GM18505 (cell line): Measurements from ENCODE around the gene UBE2D3.
A peak's percentile ranks its signal among the peaks of the same experiment; 100 is the strongest.
"Not testable (repeated sequence)": the region's sequence is repeated elsewhere in the genome, so short reads cannot be mapped to it uniquely, and the experiment has no call there.

Source experiments
- ATAC-seq: cut with Tn5 transposase; IDR thresholded peaks from one replicate; pipeline ENCODE4 v1.9.1; 2021; ENCODE audit not compliant: unreplicated experiment
- POLR2A ChIP-seq: IDR thresholded peaks from 4 replicates; pipeline ENCODE4 v1.6.1; 2011; ENCODE audit warnings: borderline replicate concordance; ENCODE audit not compliant: insufficient read depth, insufficient read length; ENCODE audit errors: extremely low read depth

UBE2D3 gene

GRCh38 chr4:102824398-102824797 is 3.0 kb downstream of the UBE2D3 start:
- no peak for ATAC-seq
- no peak for TF ChIP-seq POLR2A

- TF ChIP-seq POLR2A: peak; percentile 11
- ATAC-seq: no peak
Measured at GRCh38 chr4:102823897-102824296, 3.5 kb downstream of the UBE2D3 start.

- ATAC-seq: no peak
Measured at GRCh38 chr4:102823464-102823863, 3.9 kb downstream of the UBE2D3 start.

GRCh38 chr4:102819588-102820365 is 7.6 kb downstream of the UBE2D3 start:
- TF ChIP-seq POLR2A: no peak
- ATAC-seq: no peak

More at GRCh38 chr4:102823464-102823863, 3.9 kb downstream of the UBE2D3 start:
- no peak for TF ChIP-seq POLR2A

DNA sequence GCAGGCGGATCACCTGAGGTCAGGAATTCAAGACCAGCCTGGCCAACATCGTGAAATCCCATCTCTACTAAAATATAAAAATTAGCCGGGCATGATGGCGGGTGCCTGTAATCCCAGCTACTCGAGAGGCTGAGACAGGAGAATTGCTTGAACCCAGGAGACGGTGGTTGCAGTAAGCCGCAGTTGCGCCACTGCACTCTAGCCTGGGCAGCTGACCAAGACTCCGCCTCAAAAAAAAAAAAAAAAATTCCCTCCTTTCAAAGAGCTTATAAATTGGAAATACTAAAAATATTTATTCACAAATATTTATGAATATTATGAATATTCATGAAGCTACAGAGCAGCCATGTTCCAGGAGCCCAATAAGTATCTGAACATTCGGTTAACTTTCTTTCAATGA is 8.3 kb downstream of the UBE2D3 start:
- not testable (repeated sequence) for ATAC-seq

GRCh38 chr4:102817613-102818268 is 9.6 kb downstream of the UBE2D3 start:
- ATAC-seq: no peak
- TF ChIP-seq POLR2A: no peak

DNA sequence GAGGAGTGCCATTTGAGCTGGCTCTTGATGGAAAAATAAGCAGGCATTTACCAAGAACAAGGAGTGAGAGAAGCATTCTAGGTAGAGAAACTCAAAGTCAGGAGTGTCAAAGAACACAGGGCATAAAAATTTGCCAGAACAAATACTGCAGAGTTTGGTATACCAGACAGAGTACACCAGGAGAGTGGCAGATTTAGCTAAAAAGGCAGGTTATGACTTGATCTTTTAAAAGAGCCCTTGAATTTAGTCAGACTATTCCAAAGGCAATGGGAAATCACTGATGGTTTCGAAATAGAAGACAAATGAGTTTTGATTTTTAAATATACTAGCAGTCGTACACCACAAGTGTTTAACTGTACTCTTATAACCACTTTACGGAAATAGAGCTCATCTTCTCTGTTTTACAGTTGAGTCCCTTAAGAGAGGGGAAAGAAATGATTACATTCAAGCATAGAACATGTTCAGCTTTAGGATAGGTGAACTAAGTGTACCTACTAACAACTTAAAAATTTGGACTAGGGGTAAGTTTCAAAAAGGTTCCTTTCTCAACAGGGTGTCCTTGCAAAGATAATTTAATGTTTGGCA is 10.2 kb downstream of the UBE2D3 start:
- ATAC-seq: no peak
- no peak for TF ChIP-seq POLR2A

DNA sequence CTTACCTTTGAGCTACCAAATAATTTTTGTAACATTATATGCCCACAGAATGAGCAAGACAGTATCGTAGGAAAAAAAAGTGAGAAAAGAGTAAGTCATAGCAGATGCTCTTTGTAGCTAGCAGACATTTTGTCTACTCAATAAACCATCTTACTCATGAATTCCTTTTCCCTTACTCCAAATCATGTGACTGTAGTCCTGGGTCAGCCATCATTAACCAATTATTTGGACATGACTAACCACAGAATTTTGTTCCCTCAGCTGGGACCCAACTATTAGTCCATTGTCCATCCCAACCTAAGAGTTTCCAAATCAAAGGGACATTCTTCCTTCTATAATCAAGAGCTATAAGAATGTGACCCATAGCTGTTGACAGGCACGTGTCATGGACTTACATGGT is 11.4 kb downstream of the UBE2D3 start:
- no peak for ATAC-seq
- no peak for TF ChIP-seq POLR2A

GRCh38 chr4:102809691-102810090 is 17.7 kb downstream of the UBE2D3 start:
- no peak for ATAC-seq
- TF ChIP-seq POLR2A: no peak

DNA sequence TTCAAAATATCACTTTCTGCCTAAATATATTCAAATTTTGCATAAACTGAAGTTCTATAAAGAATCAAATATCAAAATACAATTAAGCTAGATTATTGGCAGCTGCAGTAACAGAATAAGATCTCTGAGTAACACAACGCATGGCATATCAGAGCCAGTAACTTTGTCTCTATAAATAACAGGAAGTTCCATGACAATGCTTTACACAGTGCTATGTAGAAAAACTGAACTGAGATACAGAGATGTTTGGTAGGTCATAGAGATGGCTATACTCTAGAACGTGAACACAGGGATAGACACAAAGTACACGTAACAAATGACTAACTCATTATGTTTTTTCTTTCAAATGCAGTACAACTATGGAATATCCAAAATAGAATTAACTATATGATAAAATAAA is 18.2 kb downstream of the UBE2D3 start:
- ATAC-seq: peak; percentile 74
- TF ChIP-seq POLR2A: no peak

DNA sequence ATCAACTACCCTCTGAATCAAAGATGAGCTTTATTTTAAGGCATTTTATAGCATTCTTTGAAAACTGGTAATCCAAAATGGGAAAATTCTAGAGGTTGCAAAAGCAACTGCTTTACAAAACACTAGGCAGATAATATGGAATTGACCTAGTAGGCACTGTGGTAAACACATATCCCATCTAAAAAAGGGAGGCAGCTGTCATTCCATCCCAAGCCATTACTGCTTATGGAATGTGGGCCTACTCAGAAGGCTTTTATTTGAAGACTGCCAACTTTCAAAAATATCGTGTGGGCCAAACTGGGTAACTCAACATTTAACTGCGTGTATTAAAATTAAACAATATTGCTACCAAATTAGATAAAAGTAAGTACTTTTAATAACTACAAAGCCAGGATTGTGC is 19.3 kb downstream of the UBE2D3 start:
- no peak for TF ChIP-seq POLR2A
- no peak for ATAC-seq

DNA sequence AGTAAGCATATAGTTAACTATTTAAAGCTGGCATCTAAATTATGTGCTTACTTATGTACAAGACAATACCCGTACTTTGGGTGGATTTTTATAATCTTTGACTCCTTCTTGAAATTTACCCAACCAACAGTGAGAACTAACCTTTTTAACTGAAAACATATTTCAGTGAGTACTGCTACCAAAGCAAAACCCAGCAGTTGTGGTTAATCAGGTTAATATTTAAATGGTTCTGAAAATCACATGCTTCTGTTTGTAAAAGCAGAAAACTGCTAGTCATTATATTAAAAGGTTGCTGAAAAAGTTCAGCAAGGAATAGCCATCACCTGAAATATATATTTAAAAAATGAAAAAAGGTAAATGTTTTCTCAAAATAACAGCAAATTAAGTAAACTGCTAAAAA is 20.0 kb downstream of the UBE2D3 start:
- no peak for TF ChIP-seq POLR2A
- no peak for ATAC-seq

DNA sequence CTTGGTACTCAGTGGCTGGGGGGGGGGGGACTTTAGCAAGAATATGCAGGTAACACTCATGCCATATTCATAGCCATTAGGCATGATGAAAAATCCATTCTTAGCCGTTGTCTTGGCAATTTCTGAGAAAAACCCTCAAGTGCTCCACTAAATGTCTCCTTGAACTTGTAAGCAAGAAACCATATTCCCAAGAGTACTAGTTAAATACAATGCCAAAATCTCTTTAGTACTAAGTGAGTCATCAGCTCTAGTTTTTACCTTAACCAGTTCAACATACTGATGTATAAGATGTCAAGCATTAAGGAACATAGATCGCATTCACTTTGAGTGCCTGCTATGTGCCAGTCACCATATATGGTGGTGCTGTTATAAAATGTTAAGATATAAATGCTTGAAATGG is 27.5 kb downstream of the UBE2D3 start:
- no peak for TF ChIP-seq POLR2A
- no peak for ATAC-seq

GRCh38 chr4:102794999-102795398 is 32.4 kb downstream of the UBE2D3 start:
- no peak for TF ChIP-seq POLR2A
- ATAC-seq: no peak
